Panc1 (cell line): ENCODE measurements around the gene CYTH4. TPM values are rescaled to one million over a fixed set of nuclear protein-coding genes. Genes with fewer than 3 reads are reported as not detected.

ENCODE experiments used
- ATAC-seq: fragments of 200-7000 bp; cut with Tn5 transposase; 2 replicates; pipeline ENCODE4 v1.9.1; 2020; ENCODE audit warnings: mild to moderate bottlenecking, moderate library complexity
- BruUV-seq: library from RNA; stranded (reverse); fragments of 400-500 nt; replicated peaks from 2 replicates; lab custom pipeline; 2021; lab: Mats Ljungman, UMichigan
- CTCF ChIA-PET: fragments of 300-600 bp; sonication (Branson Sonifier 250); formaldehyde crosslinking; loops from one replicate; lab custom pipeline; 2022; ENCODE audit warnings: antibody characterized with exemption; lab: Charles Lee
- POLR2A ChIA-PET: fragments of 300-600 bp; sonication (Branson Sonifier 250); formaldehyde crosslinking; loops from one replicate; lab custom pipeline; 2022; ENCODE audit warnings: antibody characterized with exemption; lab: Charles Lee
- DNase-seq: peaks from one replicate; pipeline ENCODE4 v3.0.0-alpha.2; 2010; ENCODE audit warnings: low read depth, low spot score
- H3K27ac ChIP-seq: 2 replicates; pipeline ENCODE4 v1.5.1; 2011; ENCODE audit warnings: mild to moderate bottlenecking, low read length, inconsistent platforms
- H3K27me3 ChIP-seq: fragments of 200-500 bp; sonication (Bioruptor generic); 2 replicates; pipeline ENCODE4 v1.6.0; 2014; ENCODE audit warnings: low read length, inconsistent platforms; ENCODE audit not compliant: control insufficient read depth, insufficient read depth
- H3K36me3 ChIP-seq: fragments of 200-500 bp; sonication (Bioruptor generic); 2 replicates; pipeline ENCODE4 v1.5.1; 2014; ENCODE audit warnings: inconsistent platforms, mild to moderate bottlenecking, low read length, moderate library complexity; ENCODE audit not compliant: control insufficient read depth, insufficient read depth
- H3K4me1 ChIP-seq: 2 replicates; pipeline ENCODE4 v1.5.1; 2011; ENCODE audit warnings: inconsistent platforms, mild to moderate bottlenecking, low read length, moderate library complexity; ENCODE audit not compliant: control insufficient read depth, insufficient read depth
- H3K4me3 ChIP-seq, 2 experiments: 2 replicates each; pipeline ENCODE4 v1.5.1; 2011 to 2012; ENCODE audit warnings: low read depth in 2 of 2, low read length in 2 of 2, mild to moderate bottlenecking in 2 of 2, inconsistent platforms in 1 of 2, moderate library complexity in 1 of 2
- H3K9me3 ChIP-seq: fragments of 200-500 bp; sonication (Bioruptor generic); 2 replicates; pipeline ENCODE4 v1.5.1; 2014; ENCODE audit warnings: low read depth, mild to moderate bottlenecking, inconsistent platforms, low read length, moderate library complexity; ENCODE audit not compliant: control insufficient read depth, insufficient read depth
- CTCF ChIP-seq: fragments of 450-650 bp; IDR thresholded peaks from 2 replicates; pipeline ENCODE4 v1.5.1; 2017; ENCODE audit warnings: mild to moderate bottlenecking
- POLR2AphosphoS5 ChIP-seq: IDR thresholded peaks from 2 replicates; pipeline ENCODE4 v1.6.1; 2012; ENCODE audit warnings: mild to moderate bottlenecking, low read depth, low read length, moderate library complexity
- REST ChIP-seq, 2 experiments: IDR thresholded peaks; 2 replicates each; pipeline ENCODE4 v1.6.1; 2011 to 2012; ENCODE audit warnings: low read depth in 2 of 2, control low read depth in 1 of 2, low read length in 1 of 2, mild to moderate bottlenecking in 1 of 2, moderate library complexity in 1 of 2; ENCODE audit not compliant: insufficient read depth in 1 of 2
- SIN3A ChIP-seq: IDR thresholded peaks from 2 replicates; pipeline ENCODE4 v1.6.1; 2012; ENCODE audit warnings: low read depth, mild to moderate bottlenecking, low read length, moderate library complexity, borderline replicate concordance; ENCODE audit not compliant: insufficient read depth
- TCF7L2 ChIP-seq: IDR thresholded peaks from 2 replicates; pipeline ENCODE4 v1.6.1; 2011; ENCODE audit warnings: mild to moderate bottlenecking, low read depth, low read length, inconsistent platforms
- in situ Hi-C: cut with HindIII; loops from 2 replicates; pipeline ENCODE4 v1.10.0; 2016; ENCODE audit warnings: low sequenced_read_pairs, low pct_unique_long_range_greater_than_20kb
- intact Hi-C: fragments of 100-400 bp; cut with micrococcal nuclease; formaldehyde crosslinking; loops from one replicate; pipeline ENCODE4 v1.10.0; 2022; ENCODE audit not compliant: unreplicated experiment
- total RNA-seq: library from RNA; stranded (reverse); gene quantifications from one replicate; pipeline ENCODE4 v1.2.1, GENCODE V29; 2021; ENCODE audit not compliant: unreplicated experiment

The CYTH4 gene
- total RNA-seq, 1 experiment from 2014 or later = 1.3 TPM

- in situ Hi-C loops = no loop called here
- no peak for TF ChIP-seq POLR2AphosphoS5
- TF ChIP-seq REST (IDR thresholded peaks at IDR 0.05; ENCODE audit: insufficient read depth in 1 of 2, low read depth in 2 of 2, low read length in 1 of 2) = no peak
- no peak for TF ChIP-seq CTCF
- no peak for TF ChIP-seq TCF7L2
- TF ChIP-seq SIN3A = no peak
- BruUV-seq = no TSS peak
- no peak overlapping the region for H3K4me3 ChIP-seq
- H3K27me3 ChIP-seq = no peaks in the 10 kb centered on the region
- ATAC-seq (no peak), DNase-seq (no peak)
- no peaks in the 10 kb centered on the region for H3K9me3 ChIP-seq
- ChIA-PET CTCF (no interaction called here), POLR2A (no interaction called here)
- H3K36me3 ChIP-seq = no peaks in the 10 kb centered on the region
- H3K27ac ChIP-seq = no peak overlapping the region
- H3K4me1 ChIP-seq = no peaks in the 10 kb centered on the region
- intact Hi-C loops = no loop called here
Observed at GRCh38 chr22:37284126-37284804, 2.0 kb downstream of the CYTH4 start.

GRCh38 chr22:37284805-37285355, 2.6 kb downstream of the CYTH4 start:
- BruUV-seq = no TSS peak
- ChIA-PET POLR2A (no interaction called here), CTCF (no interaction called here)
- no peaks in the 10 kb centered on the region for H3K36me3 ChIP-seq
- no peak overlapping the region for H3K27ac ChIP-seq
- in situ Hi-C loops = no loop called here
- no peaks in the 10 kb centered on the region for H3K4me1 ChIP-seq
- no peaks in the 10 kb centered on the region for H3K9me3 ChIP-seq
- intact Hi-C loops = no loop called here
- no peak overlapping the region for H3K4me3 ChIP-seq
- TF ChIP-seq CTCF = no peak
- TF ChIP-seq TCF7L2 = no peak
- TF ChIP-seq SIN3A = no peak
- no peak for TF ChIP-seq REST (IDR thresholded peaks at IDR 0.05; ENCODE audit: insufficient read depth in 1 of 2, low read depth in 2 of 2, low read length in 1 of 2)
- no peak for TF ChIP-seq POLR2AphosphoS5
- no peak for DNase-seq
- ATAC-seq = no peak
- no peaks in the 10 kb centered on the region for H3K27me3 ChIP-seq
